OCI-LY3 (cell line): Measurements from ENCODE around the gene AP3M1.

Source experiments
- CTCF ChIP-seq: fragments of 200-600, 300-600 bp; sonication (generic); IDR thresholded peaks from 2 replicates; pipeline ENCODE4 v1.5.1; 2014; ENCODE audit warnings: antibody characterized with exemption, low read length, low read depth
- EZH2phosphoT487 ChIP-seq: fragments of 200-600 bp; shearing (Covaris generic); IDR thresholded peaks from 2 replicates; pipeline ENCODE4 v1.6.1; 2018; ENCODE audit warnings: antibody characterized with exemption, mixed run types, low read depth

- no peak for TF ChIP-seq CTCF
- TF ChIP-seq EZH2phosphoT487 = no peak
Measured at GRCh38 chr10:74175510-74176379, 25.1 kb upstream of the AP3M1 start.
